ENCODE results near the gene FLNA.

FLNA gene

GRCh38 chrX:154300816-154301215 lies 73.6 kb downstream of the FLNA start:
- no peak for DNase-seq
